A549 (cell line): ENCODE data around the gene ARL6IP5.

Source experiments
- ESRRA ChIP-seq: fragments of 150-350 bp; IDR thresholded peaks from 2 replicates; pipeline ENCODE4 v1.6.1; 2014; ENCODE audit warnings: mild to moderate bottlenecking, low read length, borderline replicate concordance
- GATA3 ChIP-seq: IDR thresholded peaks from 2 replicates; pipeline ENCODE4 v1.6.1; 2012; ENCODE audit warnings: borderline replicate concordance
- NR3C1 ChIP-seq: fragments of >200 bp; sonication (Bioruptor Twin); formaldehyde crosslinking; IDR thresholded peaks from 3 replicates; pipeline ENCODE4 v1.6.1; 2017
- POLR2A ChIP-seq: IDR thresholded peaks from 2 replicates; pipeline ENCODE4 v1.6.1; 2012; ENCODE audit warnings: mild to moderate bottlenecking, low read length
- TF ChIP-seq, protein P1 (sequence below): fragments of >200 bp; sonication (Bioruptor Twin); formaldehyde crosslinking; IDR thresholded peaks from 3 replicates; pipeline ENCODE4 v1.5.1; 2016
- TF ChIP-seq, protein P2 (sequence below): IDR thresholded peaks from 2 replicates; pipeline ENCODE4 v1.6.1; 2012
- TF ChIP-seq, protein P3 (sequence below): fragments of 200-600 bp; sonication (generic); IDR thresholded peaks from 2 replicates; pipeline ENCODE4 v1.6.1; 2016; ENCODE audit warnings: antibody characterized with exemption, mild to moderate bottlenecking, moderate library complexity

DNA sequence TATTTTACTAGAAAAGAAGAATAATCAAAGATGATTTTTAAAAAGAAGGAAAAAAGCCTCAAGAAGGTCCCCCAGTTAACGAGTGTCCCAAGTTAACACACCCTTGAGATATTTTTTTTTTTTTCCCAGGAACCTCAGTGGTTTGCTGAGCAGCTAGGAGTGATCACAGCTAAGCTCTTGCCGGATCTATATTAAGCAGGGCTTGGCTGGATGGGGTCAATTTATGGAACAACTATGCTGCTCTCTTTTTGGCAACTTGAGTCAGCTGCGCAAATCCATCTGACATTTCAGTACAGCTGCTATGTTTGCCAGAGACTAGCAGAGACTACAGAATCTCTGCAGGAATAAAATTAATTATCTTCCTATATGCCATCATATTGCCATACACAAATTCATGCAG, 37.7 kb downstream of the ARL6IP5 start, which contains the start of gene LMOD3:
- TF ChIP-seq, protein P1, sequence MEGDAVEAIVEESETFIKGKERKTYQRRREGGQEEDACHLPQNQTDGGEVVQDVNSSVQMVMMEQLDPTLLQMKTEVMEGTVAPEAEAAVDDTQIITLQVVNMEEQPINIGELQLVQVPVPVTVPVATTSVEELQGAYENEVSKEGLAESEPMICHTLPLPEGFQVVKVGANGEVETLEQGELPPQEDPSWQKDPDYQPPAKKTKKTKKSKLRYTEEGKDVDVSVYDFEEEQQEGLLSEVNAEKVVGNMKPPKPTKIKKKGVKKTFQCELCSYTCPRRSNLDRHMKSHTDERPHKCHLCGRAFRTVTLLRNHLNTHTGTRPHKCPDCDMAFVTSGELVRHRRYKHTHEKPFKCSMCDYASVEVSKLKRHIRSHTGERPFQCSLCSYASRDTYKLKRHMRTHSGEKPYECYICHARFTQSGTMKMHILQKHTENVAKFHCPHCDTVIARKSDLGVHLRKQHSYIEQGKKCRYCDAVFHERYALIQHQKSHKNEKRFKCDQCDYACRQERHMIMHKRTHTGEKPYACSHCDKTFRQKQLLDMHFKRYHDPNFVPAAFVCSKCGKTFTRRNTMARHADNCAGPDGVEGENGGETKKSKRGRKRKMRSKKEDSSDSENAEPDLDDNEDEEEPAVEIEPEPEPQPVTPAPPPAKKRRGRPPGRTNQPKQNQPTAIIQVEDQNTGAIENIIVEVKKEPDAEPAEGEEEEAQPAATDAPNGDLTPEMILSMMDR = no peak
- no peak for TF ChIP-seq POLR2A
- TF ChIP-seq, protein P2, sequence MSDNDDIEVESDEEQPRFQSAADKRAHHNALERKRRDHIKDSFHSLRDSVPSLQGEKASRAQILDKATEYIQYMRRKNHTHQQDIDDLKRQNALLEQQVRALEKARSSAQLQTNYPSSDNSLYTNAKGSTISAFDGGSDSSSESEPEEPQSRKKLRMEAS = no peak
- no peak for TF ChIP-seq ESRRA
- TF ChIP-seq GATA3 = no peak
- TF ChIP-seq, protein P3, sequence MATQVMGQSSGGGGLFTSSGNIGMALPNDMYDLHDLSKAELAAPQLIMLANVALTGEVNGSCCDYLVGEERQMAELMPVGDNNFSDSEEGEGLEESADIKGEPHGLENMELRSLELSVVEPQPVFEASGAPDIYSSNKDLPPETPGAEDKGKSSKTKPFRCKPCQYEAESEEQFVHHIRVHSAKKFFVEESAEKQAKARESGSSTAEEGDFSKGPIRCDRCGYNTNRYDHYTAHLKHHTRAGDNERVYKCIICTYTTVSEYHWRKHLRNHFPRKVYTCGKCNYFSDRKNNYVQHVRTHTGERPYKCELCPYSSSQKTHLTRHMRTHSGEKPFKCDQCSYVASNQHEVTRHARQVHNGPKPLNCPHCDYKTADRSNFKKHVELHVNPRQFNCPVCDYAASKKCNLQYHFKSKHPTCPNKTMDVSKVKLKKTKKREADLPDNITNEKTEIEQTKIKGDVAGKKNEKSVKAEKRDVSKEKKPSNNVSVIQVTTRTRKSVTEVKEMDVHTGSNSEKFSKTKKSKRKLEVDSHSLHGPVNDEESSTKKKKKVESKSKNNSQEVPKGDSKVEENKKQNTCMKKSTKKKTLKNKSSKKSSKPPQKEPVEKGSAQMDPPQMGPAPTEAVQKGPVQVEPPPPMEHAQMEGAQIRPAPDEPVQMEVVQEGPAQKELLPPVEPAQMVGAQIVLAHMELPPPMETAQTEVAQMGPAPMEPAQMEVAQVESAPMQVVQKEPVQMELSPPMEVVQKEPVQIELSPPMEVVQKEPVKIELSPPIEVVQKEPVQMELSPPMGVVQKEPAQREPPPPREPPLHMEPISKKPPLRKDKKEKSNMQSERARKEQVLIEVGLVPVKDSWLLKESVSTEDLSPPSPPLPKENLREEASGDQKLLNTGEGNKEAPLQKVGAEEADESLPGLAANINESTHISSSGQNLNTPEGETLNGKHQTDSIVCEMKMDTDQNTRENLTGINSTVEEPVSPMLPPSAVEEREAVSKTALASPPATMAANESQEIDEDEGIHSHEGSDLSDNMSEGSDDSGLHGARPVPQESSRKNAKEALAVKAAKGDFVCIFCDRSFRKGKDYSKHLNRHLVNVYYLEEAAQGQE = no peak
- no peak for TF ChIP-seq NR3C1
